CD4-positive, alpha-beta T cell (primary cell): ENCODE data around the gene B2M. TPM values are rescaled to one million over a fixed set of nuclear protein-coding genes. Genes with fewer than 3 reads are reported as not detected.
"Not testable (repeated sequence)": the region's sequence is repeated elsewhere in the genome, so short reads cannot be mapped to it uniquely, and the experiment has no call there.

ENCODE experiments used
- ATAC-seq: fragments of 200-7000 bp; cut with Tn5 transposase; one replicate; pipeline ENCODE4 v1.10.0; 2022; ENCODE audit warnings: mild to moderate bottlenecking; ENCODE audit not compliant: poor library complexity
- CTCF ChIA-PET: fragments of 350-600 bp; sonication (Branson Sonifier 250); formaldehyde crosslinking; loops from one replicate; lab custom pipeline; 2021; ENCODE audit warnings: antibody characterized with exemption, inconsistent platforms; lab: Charles Lee
- POLR2A ChIA-PET: fragments of 350-600 bp; sonication (Branson Sonifier 250); formaldehyde crosslinking; loops from one replicate; lab custom pipeline; 2021; ENCODE audit warnings: antibody characterized with exemption, inconsistent platforms; lab: Charles Lee
- DNase-seq, 14 experiments: peaks; one replicate each; pipeline ENCODE4 v3.0.0-alpha.2; 2013 to 2020; ENCODE audit warnings: mixed read lengths in 2 of 14
- H3K27ac ChIP-seq, 2 donors: one replicate each; pipeline versions ENCODE4 v1.5.1 to v1.7.0; 2013; ENCODE audit warnings: low read length in 2 of 2, low read depth in 1 of 2, mild to moderate bottlenecking in 1 of 2
- H3K27me3 ChIP-seq, 2 experiments: 1 replicate in 1 of 2; 2 replicates in 1 of 2; pipeline versions ENCODE4 v1.6.1 to v1.7.0; 2013; ENCODE audit warnings: low read length in 2 of 2, control low read depth in 1 of 2, mild to moderate bottlenecking in 1 of 2, moderate library complexity in 1 of 2; ENCODE audit not compliant: insufficient read depth in 2 of 2, control insufficient read depth in 1 of 2
- H3K36me3 ChIP-seq: one replicate; pipeline ENCODE4 v1.6.1; 2013; ENCODE audit warnings: low read length, control low read depth; ENCODE audit not compliant: insufficient read depth
- H3K4me1 ChIP-seq: one replicate; pipeline ENCODE4 v1.6.1; 2013; ENCODE audit warnings: low read length, control low read depth; ENCODE audit not compliant: insufficient read depth
- H3K4me3 ChIP-seq: one replicate; pipeline ENCODE4 v1.5.1; 2013; ENCODE audit warnings: mild to moderate bottlenecking, low read length, moderate library complexity
- H3K9me3 ChIP-seq, 2 experiments: 1 replicate in 1 of 2; 2 replicates in 1 of 2; pipeline versions ENCODE4 v1.6.1 to v1.7.0; 2013; ENCODE audit warnings: low read length in 2 of 2, mild to moderate bottlenecking in 2 of 2, control low read depth in 1 of 2, moderate library complexity in 1 of 2; ENCODE audit not compliant: control insufficient read depth in 1 of 2, insufficient read depth in 1 of 2
- H3K27ac Mint-ChIP-seq: one replicate; pipeline ENCODE4 v1.8.0; 2020; ENCODE audit warnings: mixed read lengths
- H3K27me3 Mint-ChIP-seq: one replicate; pipeline ENCODE4 v1.8.0; 2021; ENCODE audit warnings: mixed read lengths
- H3K36me3 Mint-ChIP-seq: one replicate; pipeline ENCODE4 v1.8.0; 2021; ENCODE audit warnings: low read depth, mixed read lengths
- H3K4me1 Mint-ChIP-seq: one replicate; pipeline ENCODE4 v1.8.0; 2021; ENCODE audit warnings: low read depth, mixed read lengths
- H3K4me3 Mint-ChIP-seq: one replicate; pipeline ENCODE4 v1.8.0; 2020; ENCODE audit warnings: mild to moderate bottlenecking, mixed read lengths
- H3K9me3 Mint-ChIP-seq: one replicate; pipeline ENCODE4 v1.8.0; 2020; ENCODE audit warnings: mixed read lengths
- CTCF ChIP-seq: fragments of 200-600 bp; IDR thresholded peaks from one replicate; pipeline ENCODE4 v1.8.0; 2022; ENCODE audit warnings: antibody characterized with exemption, mild to moderate bottlenecking
- intact Hi-C, 2 experiments: fragments of 100-400 bp; cut with DNase I in 1 of 2; cut with micrococcal nuclease in 1 of 2; formaldehyde crosslinking; loops; one replicate each; pipeline versions ENCODE4 v1.15.1 to v1.9.0; 2023 to 2025; cut with DNase I, micrococcal nuclease
- total RNA-seq, 174 experiments: library from RNA in 2 of 174; stranded (reverse) in 2 of 174; gene quantifications; one replicate each; pipeline ENCODE4 v1.2.3 and lab custom pipeline; 2021 to 2026

The B2M gene
- total RNA-seq, 2 experiments from 2014 or later: 4,357 to 4,503 TPM

GRCh38 chr15:44718180-44718926 lies 7.0 kb downstream of the B2M start:
- Mint-ChIP-seq H3K9me3 (no peaks in the 10 kb centered on the region), H3K4me1 (peaks cover 90% of the 10 kb centered on the region), H3K4me3 (peak overlapping the region; percentile 96), H3K27me3 (no peaks in the 10 kb centered on the region), H3K36me3 (peaks cover 75% of the 10 kb centered on the region), H3K27ac (peak overlapping the region; percentile 100)
- H3K4me1 ChIP-seq: peaks cover 74% of the 10 kb centered on the region
- no peak for ATAC-seq
- ChIA-PET POLR2A (interaction anchor here (1.4 to 38.3 kb wide), 4 partner anchors 4 to 140 kb away, joined by 4 to 4232 read pairs (median 2107); partner anchors contain the start of genes B2M, PATL2, SPG11 and TRIM69), CTCF (interaction anchor here (2.0 to 5.8 kb wide), 4 partner anchors 9 to 55 kb away, joined by 9 to 36 read pairs (median 12); partner anchors contain the start of gene SPG11)
- TF ChIP-seq CTCF: no peak
- H3K27ac ChIP-seq: peak overlapping the region; percentile 72 to 74
- H3K27me3 ChIP-seq: no peaks in the 10 kb centered on the region
- intact Hi-C loops: no loop called here
- no peaks in the 10 kb centered on the region for H3K9me3 ChIP-seq
- DNase-seq: peak in 1 of 14 experiments; percentile 25
- no peak overlapping the region for H3K4me3 ChIP-seq
- peaks cover 68% of the 10 kb centered on the region for H3K36me3 ChIP-seq

GRCh38 chr15:44718927-44719292 lies 7.6 kb downstream of the B2M start:
- peaks cover 79% of the 10 kb centered on the region for H3K4me1 ChIP-seq
- H3K27me3 ChIP-seq: no peaks in the 10 kb centered on the region
- Mint-ChIP-seq H3K4me3 (peak overlapping the region; percentile 96), H3K27ac (peak overlapping the region; percentile 100), H3K9me3 (no peaks in the 10 kb centered on the region), H3K27me3 (no peaks in the 10 kb centered on the region), H3K4me1 (peaks cover 86% of the 10 kb centered on the region), H3K36me3 (peaks cover 69% of the 10 kb centered on the region)
- TF ChIP-seq CTCF: no peak
- H3K9me3 ChIP-seq: no peaks in the 10 kb centered on the region
- intact Hi-C loops: loop anchor here in 1 of 2 experiments (1.0 kb wide), 1 partner anchor 9 kb away; no protein-coding TSS in a partner anchor
- H3K36me3 ChIP-seq: peaks cover 62% of the 10 kb centered on the region
- no peak overlapping the region for H3K4me3 ChIP-seq
- ATAC-seq: no peak
- ChIA-PET POLR2A (interaction anchor here (0.7 to 38.3 kb wide), 5 partner anchors 5 to 140 kb away, joined by 3 to 4232 read pairs (median 2107); partner anchors contain the start of genes B2M, PATL2, SPG11 and TRIM69), CTCF (interaction anchor here (2.0 to 2.5 kb wide), 2 partner anchors 18 to 55 kb away, joined by 9 to 26 read pairs; partner anchors contain the start of genes SPG11 and TRIM69)
- peak overlapping the region; percentile 72 to 74 for H3K27ac ChIP-seq
- peak in 1 of 14 experiments; percentile 27 for DNase-seq

GRCh38 chr15:44719293-44719999 lies 8.1 kb downstream of the B2M start:
- Histone ChIP-seq H3K36me3 (peaks cover 57% of the 10 kb centered on the region), H3K4me1 (peaks cover 83% of the 10 kb centered on the region), H3K27me3 (no peaks in the 10 kb centered on the region), H3K27ac (peak overlapping the region; percentile 72 to 74), H3K9me3 (no peaks in the 10 kb centered on the region), H3K4me3 (no peak overlapping the region)
- intact Hi-C loops: loop anchor here in 1 of 2 experiments (1.0 kb wide), 1 partner anchor 9 kb away; no protein-coding TSS in a partner anchor
- Mint-ChIP-seq H3K27ac (peak overlapping the region; percentile 100), H3K4me1 (peaks cover 88% of the 10 kb centered on the region), H3K27me3 (no peaks in the 10 kb centered on the region), H3K36me3 (peaks cover 68% of the 10 kb centered on the region), H3K4me3 (peak overlapping the region; percentile 81), H3K9me3 (no peaks in the 10 kb centered on the region)
- ATAC-seq (peak; percentile 68), DNase-seq (peak in 11 of 14 experiments; percentile 31 to 85 (median 50))
- ChIA-PET CTCF (interaction anchor here (2.0 to 2.5 kb wide), 2 partner anchors 18 to 56 kb away, joined by 9 to 26 read pairs; partner anchors contain the start of genes SPG11 and TRIM69), POLR2A (interaction anchor here (0.7 to 38.3 kb wide), 6 partner anchors 5 to 141 kb away, joined by 3 to 4232 read pairs (median 1056); partner anchors contain the start of genes B2M, PATL2, SPG11 and TRIM69)
- TF ChIP-seq CTCF: no peak

GRCh38 chr15:44720000-44720435 lies 8.7 kb downstream of the B2M start:
- Histone ChIP-seq H3K4me1 (peaks cover 88% of the 10 kb centered on the region), H3K27ac (peak overlapping the region; percentile 72 to 74), H3K36me3 (peaks cover 51% of the 10 kb centered on the region)
- ATAC-seq, H3K4me3 ChIP-seq, H3K9me3 ChIP-seq, H3K27me3 ChIP-seq, H3K9me3 Mint-ChIP-seq, H3K27me3 Mint-ChIP-seq: not testable (repeated sequence)
- CTCF ChIA-PET: interaction anchor here (1.2 to 2.5 kb wide), 4 partner anchors 9 to 136 kb away, joined by 3 to 26 read pairs (median 9); partner anchors contain the start of genes B2M, PATL2, SPG11 and TRIM69
- H3K4me1 Mint-ChIP-seq: peaks cover 88% of the 10 kb centered on the region
- H3K27ac Mint-ChIP-seq: peak overlapping the region; percentile 100
- H3K4me3 Mint-ChIP-seq: peak overlapping the region; percentile 81
- DNase-seq: peak in 2 of 14 experiments; percentile 41 to 49
- H3K36me3 Mint-ChIP-seq: peaks cover 62% of the 10 kb centered on the region
- POLR2A ChIA-PET: interaction anchor here (0.8 to 38.3 kb wide), 4 partner anchors 6 to 51 kb away, joined by 3 to 4232 read pairs (median 2107); partner anchors contain the start of genes B2M, PATL2, SPG11 and TRIM69
- intact Hi-C loops: loop anchor here in 1 of 2 experiments (1.0 kb wide), 1 partner anchor 8 kb away; no protein-coding TSS in a partner anchor
